GM18867 (cell line): Measurements from ENCODE around the gene MAD1L1.
"Not testable (repeated sequence)": the region's sequence is repeated elsewhere in the genome, so short reads cannot be mapped to it uniquely, and the experiment has no call there.

Experiments
- ATAC-seq: cut with Tn5 transposase; IDR thresholded peaks from one replicate; pipeline ENCODE4 v1.9.1; 2021; ENCODE audit warnings: mild to moderate bottlenecking, moderate library complexity; ENCODE audit not compliant: unreplicated experiment

The MAD1L1 gene

DNA sequence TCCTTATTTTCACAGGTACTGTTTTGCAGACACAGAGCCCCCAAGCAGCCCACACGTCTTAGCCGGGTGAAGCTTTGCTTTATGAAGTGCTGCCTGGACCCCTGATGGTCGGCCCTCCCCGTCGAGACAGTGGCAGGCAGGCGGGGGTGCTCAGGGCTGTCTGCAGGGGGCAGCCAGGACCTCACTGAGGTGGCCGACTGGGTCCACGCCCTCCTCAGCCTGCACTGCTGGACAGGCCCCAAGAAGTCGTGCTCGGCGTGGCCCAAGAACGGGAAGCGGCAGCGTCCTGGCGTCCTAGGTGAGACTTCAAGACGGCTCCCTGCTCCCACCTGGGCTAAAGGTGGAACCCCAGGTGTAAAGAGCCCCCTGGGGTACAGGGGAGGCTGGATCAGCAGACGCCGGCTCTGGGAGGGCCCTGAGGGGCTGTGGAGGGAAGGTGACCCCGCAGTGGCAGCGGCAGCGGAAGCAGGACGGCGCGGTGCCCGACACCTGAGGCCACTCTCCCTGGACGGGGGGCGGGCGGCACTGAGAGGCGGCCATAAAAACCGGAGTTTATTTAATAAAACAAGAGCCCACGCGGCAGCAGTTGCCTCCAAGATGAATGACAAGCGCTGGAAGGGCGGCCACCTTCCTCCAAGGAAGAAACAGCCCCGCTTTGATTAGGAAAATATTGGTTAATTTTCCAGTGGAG is 383.2 kb downstream of the MAD1L1 start:
- ATAC-seq, result no peak

GRCh38 chr7:1848911-1849311 is 383.8 kb downstream of the MAD1L1 start:
- ATAC-seq, result no peak

- ATAC-seq, result no peak
Measured at GRCh38 chr7:1848013-1848640, 384.6 kb downstream of the MAD1L1 start.

DNA sequence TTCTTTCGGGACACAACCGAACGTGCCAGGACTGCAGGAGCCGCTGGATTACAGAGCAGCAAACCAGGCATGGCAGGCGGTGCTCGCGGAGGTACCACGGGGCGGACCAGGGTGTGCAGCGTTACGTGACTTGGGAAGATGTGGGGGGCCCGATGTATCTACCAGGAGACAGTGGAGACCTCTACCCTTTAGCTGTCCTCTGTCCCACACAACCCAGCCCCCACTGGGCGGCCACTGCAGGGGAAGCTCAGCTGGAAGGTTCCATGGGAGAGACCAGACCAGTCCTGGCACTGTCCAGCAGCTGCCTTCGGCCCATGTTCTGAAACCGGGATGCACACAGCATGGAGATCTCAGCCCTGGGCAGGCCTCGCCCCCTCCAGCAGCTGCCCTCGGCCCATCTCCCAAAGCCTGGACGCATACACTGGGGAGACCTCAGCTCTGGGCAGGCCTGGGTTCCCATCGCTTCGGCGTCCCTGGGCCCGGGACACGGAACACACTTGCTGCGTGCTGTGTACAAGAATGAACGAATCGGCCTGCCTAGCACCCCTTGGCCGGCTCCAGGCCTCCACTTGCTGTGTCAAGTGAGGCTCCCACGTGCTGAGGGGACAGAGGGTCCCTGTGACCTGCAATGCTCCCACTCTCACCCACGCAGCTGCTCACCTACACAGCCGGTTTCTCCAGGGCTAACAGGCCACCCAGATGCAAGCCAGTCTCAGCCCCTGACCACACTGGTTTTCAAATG is 385.3 kb downstream of the MAD1L1 start:
- ATAC-seq, result no peak

GRCh38 chr7:1846331-1847065 is 386.2 kb downstream of the MAD1L1 start:
- ATAC-seq, result no peak

DNA sequence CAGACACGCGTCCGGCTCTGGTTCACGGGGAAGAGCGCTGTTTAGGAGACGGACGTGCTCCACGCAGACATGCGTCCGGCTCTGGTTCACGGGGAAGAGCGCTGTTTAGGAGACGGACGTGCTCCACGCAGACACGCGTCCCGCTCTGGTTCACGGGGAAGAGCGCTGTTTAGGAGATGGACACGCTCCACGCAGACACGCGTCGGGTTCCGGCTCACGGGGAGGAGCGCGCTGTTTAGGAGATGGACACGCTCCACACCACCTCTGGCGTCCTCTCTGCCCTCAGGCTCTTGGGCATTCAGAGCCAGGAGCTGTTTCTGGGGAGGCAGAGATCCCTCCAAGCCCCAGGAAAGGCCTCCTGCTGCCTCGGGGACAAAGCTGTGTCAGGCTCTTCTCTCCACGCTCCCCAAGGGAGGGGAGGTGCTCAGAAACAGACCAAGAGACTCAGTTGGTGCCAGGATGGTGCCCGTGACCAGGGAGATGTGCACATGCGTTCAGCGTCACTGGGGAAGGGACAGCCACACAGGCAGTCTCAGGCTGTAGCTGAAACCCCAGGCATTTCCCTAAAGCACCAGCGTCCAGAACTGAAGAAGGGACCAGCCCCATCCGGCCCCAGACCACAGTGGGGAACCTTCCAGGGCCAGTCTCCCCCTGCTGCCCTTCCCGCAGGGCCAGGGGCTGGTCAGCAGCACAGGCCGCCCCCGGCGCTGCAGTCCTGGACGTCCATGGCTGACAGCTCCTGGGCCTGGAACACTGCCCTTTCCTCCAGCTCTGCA is 387.0 kb downstream of the MAD1L1 start:
- ATAC-seq, result no peak

GRCh38 chr7:1844951-1845390 is 387.8 kb downstream of the MAD1L1 start:
- no peak for ATAC-seq

GRCh38 chr7:1844336-1844950 is 388.3 kb downstream of the MAD1L1 start:
- no peak for ATAC-seq

GRCh38 chr7:1843921-1844335 is 388.8 kb downstream of the MAD1L1 start:
- ATAC-seq, result no peak

- no peak for ATAC-seq
Measured at GRCh38 chr7:1843271-1843861, 389.4 kb downstream of the MAD1L1 start.

GRCh38 chr7:1842321-1843221 is 390.2 kb downstream of the MAD1L1 start:
- no peak for ATAC-seq

- not testable (repeated sequence) for ATAC-seq
Measured at GRCh38 chr7:1841286-1842021, 391.3 kb downstream of the MAD1L1 start.

DNA sequence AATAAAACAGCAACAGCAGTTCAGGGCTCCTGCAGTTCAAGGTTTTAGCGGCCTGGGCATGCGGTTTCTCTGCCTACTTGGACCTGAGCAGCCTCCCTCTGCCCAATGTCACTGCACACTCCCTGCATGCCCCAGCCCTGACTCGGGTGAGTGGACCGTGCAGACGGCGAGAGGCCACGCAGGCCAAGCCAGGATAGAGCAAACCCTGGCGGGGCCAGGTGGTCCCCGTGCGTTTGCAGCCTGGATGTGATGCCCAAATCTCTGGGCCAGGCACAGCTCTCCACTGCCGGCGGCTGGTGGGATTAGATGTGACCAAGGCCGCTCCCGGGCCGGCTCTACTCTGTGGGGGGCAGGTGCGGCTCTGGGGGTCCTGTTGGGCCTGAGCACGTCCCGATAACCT is 392.0 kb downstream of the MAD1L1 start:
- ATAC-seq, result not testable (repeated sequence)

- no peak for ATAC-seq
Measured at GRCh38 chr7:1839701-1840100, 393.0 kb downstream of the MAD1L1 start.

- ATAC-seq, result not testable (repeated sequence)
Measured at GRCh38 chr7:1838911-1839531, 393.7 kb downstream of the MAD1L1 start.

GRCh38 chr7:1838544-1838872 is 394.2 kb downstream of the MAD1L1 start:
- not testable (repeated sequence) for ATAC-seq

DNA sequence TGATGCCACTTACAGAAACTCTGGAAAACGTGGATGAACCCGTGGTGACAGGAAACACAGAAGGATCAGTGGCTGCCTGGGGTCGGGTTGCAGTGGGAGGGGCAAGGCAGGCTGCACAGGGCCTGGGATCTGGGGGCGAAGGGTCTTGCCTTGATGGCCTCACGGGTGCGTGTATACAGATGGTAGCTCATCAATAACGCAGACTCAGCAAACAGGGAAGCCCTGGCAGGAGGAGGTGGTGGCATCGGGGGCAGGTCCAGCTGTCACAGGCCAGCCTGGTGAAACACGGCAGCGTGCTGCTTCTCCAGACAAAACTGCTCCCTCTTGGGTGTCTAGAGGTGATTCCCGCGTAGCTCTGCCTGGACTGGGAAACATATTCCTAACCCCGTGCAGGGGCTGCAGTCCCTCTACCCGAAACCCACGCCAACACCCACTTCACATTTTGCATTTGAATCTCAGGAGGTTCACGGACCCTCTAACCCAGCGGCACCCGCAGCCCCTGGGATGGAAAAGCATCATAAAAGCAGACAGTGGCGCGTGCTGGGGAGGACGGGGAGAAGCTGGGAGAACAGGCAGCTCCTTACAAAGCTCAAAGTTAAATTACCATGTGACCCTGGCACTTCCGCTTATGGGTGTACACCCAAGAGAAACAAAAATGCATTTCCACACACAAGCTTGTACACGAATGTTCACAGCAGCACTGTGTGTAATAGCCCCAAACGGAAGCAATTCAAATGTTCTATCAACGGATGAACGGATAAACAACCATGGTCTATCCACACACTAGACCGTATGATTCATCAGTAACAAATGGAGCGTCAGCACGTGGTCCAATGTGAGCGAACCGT is 394.8 kb downstream of the MAD1L1 start:
- ATAC-seq, result not testable (repeated sequence)
